Measurements from ENCODE around the gene SRD5A1. TPM values are rescaled to one million over a fixed set of nuclear protein-coding genes. Genes with fewer than 3 reads are reported as not detected.

Gene SRD5A1
- polyA plus RNA-seq, 1 experiment, result 20.9 TPM

GRCh38 chr5:6674421-6674820 is 41.2 kb downstream of the SRD5A1 start:
- no peak for TF ChIP-seq CTCF (IDR thresholded peaks at IDR 0.05; ENCODE audit: insufficient read depth, low read depth, low read length)
- DNase-seq (ENCODE audit: low read depth), result no peak
- H3K36me3 ChIP-seq (ENCODE audit: control insufficient read depth, insufficient read depth, low read length), result 0 out of 2 replicates have a peak, but pooled peaks cover 4% of the 10 kb centered on the region
- no peak overlapping the region for H3K4me3 ChIP-seq (ENCODE audit: low read depth, low read length)
- ChIA-PET POLR2A (no interaction called here), CTCF (interaction anchor here (1.1 to 1.4 kb wide), 2 partner anchors 20 to 22 kb away, joined by 3 to 5 read pairs; no protein-coding TSS in a partner anchor)
- H3K27me3 ChIP-seq (ENCODE audit: control insufficient read depth, insufficient read depth, low read length), result no peaks in the 10 kb centered on the region

GRCh38 chr5:6674886-6675285 is 41.6 kb downstream of the SRD5A1 start:
- H3K36me3 ChIP-seq (ENCODE audit: control insufficient read depth, insufficient read depth, low read length), result 0 out of 2 replicates have a peak, but pooled peaks cover 2% of the 10 kb centered on the region
- H3K4me3 ChIP-seq (ENCODE audit: low read depth, low read length), result no peak overlapping the region
- TF ChIP-seq CTCF (IDR thresholded peaks at IDR 0.05; ENCODE audit: insufficient read depth, low read depth, low read length), result no peak
- ChIA-PET POLR2A (no interaction called here), CTCF (interaction anchor here (1.4 kb wide), 1 partner anchor 19 kb away, joined by 3 read pairs; no protein-coding TSS in a partner anchor)
- no peaks in the 10 kb centered on the region for H3K27me3 ChIP-seq (ENCODE audit: control insufficient read depth, insufficient read depth, low read length)
- no peak for DNase-seq (ENCODE audit: low read depth)

GRCh38 chr5:6675784-6676491 is 42.7 kb downstream of the SRD5A1 start:
- H3K27me3 ChIP-seq (ENCODE audit: control insufficient read depth, insufficient read depth, low read length), result no peaks in the 10 kb centered on the region
- H3K4me3 ChIP-seq (ENCODE audit: low read depth, low read length), result no peak overlapping the region
- H3K36me3 ChIP-seq (ENCODE audit: control insufficient read depth, insufficient read depth, low read length), result no peaks in the 10 kb centered on the region
- ChIA-PET POLR2A (no interaction called here), CTCF (interaction anchor here (1.4 kb wide), 1 partner anchor 18 kb away, joined by 3 read pairs; no protein-coding TSS in a partner anchor)
- no peak for TF ChIP-seq CTCF (IDR thresholded peaks at IDR 0.05; ENCODE audit: insufficient read depth, low read depth, low read length)
- no peak for DNase-seq (ENCODE audit: low read depth)

GRCh38 chr5:6676702-6677101 is 43.5 kb downstream of the SRD5A1 start:
- Histone ChIP-seq H3K36me3 (ENCODE audit: control insufficient read depth, insufficient read depth, low read length) (no peaks in the 10 kb centered on the region), H3K4me3 (ENCODE audit: low read depth, low read length) (no peak overlapping the region), H3K27me3 (ENCODE audit: control insufficient read depth, insufficient read depth, low read length) (no peaks in the 10 kb centered on the region)
- POLR2A ChIA-PET, result no interaction called here
- no peak for DNase-seq (ENCODE audit: low read depth)
- no peak for TF ChIP-seq CTCF (IDR thresholded peaks at IDR 0.05; ENCODE audit: insufficient read depth, low read depth, low read length)
- CTCF ChIA-PET, result interaction anchor here (0.7 kb wide), 1 partner anchor 20 kb away, joined by 3 read pairs; no protein-coding TSS in a partner anchor

GRCh38 chr5:6678385-6678784 is 45.1 kb downstream of the SRD5A1 start:
- Histone ChIP-seq H3K4me3 (ENCODE audit: low read depth, low read length) (no peak overlapping the region), H3K27me3 (ENCODE audit: control insufficient read depth, insufficient read depth, low read length) (no peaks in the 10 kb centered on the region), H3K36me3 (ENCODE audit: control insufficient read depth, insufficient read depth, low read length) (no peaks in the 10 kb centered on the region)
- DNase-seq (ENCODE audit: low read depth), result no peak
- TF ChIP-seq CTCF (IDR thresholded peaks at IDR 0.05; ENCODE audit: insufficient read depth, low read depth, low read length), result no peak
- ChIA-PET CTCF (no interaction called here), POLR2A (no interaction called here)
